Mucosa of stomach (tissue), 1 donor: ENCODE measurements around the gene LIPG.
"Not testable (repeated sequence)": the region's sequence is repeated elsewhere in the genome, so short reads cannot be mapped to it uniquely, and the experiment has no call there.

Source experiments
- H3K27me3 ChIP-seq: one replicate; pipeline ENCODE4 v1.7.0; 2013; ENCODE audit warnings: mild to moderate bottlenecking, low read length; ENCODE audit not compliant: control insufficient read depth, insufficient read depth
- H3K36me3 ChIP-seq: one replicate; pipeline ENCODE4 v1.7.0; 2013; ENCODE audit warnings: low read length; ENCODE audit not compliant: control insufficient read depth, insufficient read depth
- H3K4me1 ChIP-seq: one replicate; pipeline ENCODE4 v1.7.0; 2013; ENCODE audit warnings: mild to moderate bottlenecking, low read length; ENCODE audit not compliant: control insufficient read depth, insufficient read depth
- H3K4me3 ChIP-seq: one replicate; pipeline ENCODE4 v1.7.0; 2013; ENCODE audit warnings: low read length
- H3K9ac ChIP-seq: one replicate; pipeline ENCODE4 v1.7.0; 2013; ENCODE audit warnings: mild to moderate bottlenecking, low read length, moderate library complexity
- H3K9me3 ChIP-seq: one replicate; pipeline ENCODE4 v1.7.0; 2013; ENCODE audit warnings: mild to moderate bottlenecking, low read length, moderate library complexity; ENCODE audit not compliant: control insufficient read depth
- donor health status: Pancreatic carcinoma.

The LIPG gene

GRCh38 chr18:49584394-49584793, 22.5 kb downstream of the LIPG start:
- no peak overlapping the region for H3K9ac ChIP-seq
- H3K27me3 ChIP-seq: no peaks in the 10 kb centered on the region
- H3K36me3 ChIP-seq: no peaks in the 10 kb centered on the region
- no peak overlapping the region for H3K4me3 ChIP-seq
- no peaks in the 10 kb centered on the region for H3K4me1 ChIP-seq
- no peaks in the 10 kb centered on the region for H3K9me3 ChIP-seq

DNA sequence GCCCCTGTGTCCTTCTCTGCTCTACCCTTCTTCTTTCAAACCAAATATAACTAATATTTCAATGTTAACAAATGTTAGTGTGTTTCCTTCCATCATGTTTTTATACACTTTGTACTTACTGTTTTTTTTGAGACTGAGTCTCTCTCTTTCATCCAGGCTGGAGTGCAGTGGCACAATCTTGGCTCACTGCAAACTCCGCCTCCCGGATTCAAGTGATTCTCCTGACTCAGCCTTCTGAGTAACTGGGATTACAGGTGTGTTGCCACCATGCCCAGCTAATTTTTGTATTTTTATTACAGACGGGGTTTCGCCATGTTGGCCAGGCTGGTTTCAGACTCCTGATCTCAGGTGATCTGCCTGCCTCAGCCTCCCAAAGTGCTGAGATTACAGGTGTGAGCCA, 23.1 kb downstream of the LIPG start:
- H3K9me3 ChIP-seq, H3K4me3 ChIP-seq, H3K36me3 ChIP-seq, H3K4me1 ChIP-seq, H3K9ac ChIP-seq, H3K27me3 ChIP-seq: not testable (repeated sequence)

GRCh38 chr18:49585781-49586663, 24.2 kb downstream of the LIPG start:
- Histone ChIP-seq H3K4me1 (no peaks in the 10 kb centered on the region), H3K9ac (no peak overlapping the region), H3K36me3 (no peaks in the 10 kb centered on the region), H3K9me3 (no peaks in the 10 kb centered on the region), H3K27me3 (no peaks in the 10 kb centered on the region), H3K4me3 (no peak overlapping the region)

DNA sequence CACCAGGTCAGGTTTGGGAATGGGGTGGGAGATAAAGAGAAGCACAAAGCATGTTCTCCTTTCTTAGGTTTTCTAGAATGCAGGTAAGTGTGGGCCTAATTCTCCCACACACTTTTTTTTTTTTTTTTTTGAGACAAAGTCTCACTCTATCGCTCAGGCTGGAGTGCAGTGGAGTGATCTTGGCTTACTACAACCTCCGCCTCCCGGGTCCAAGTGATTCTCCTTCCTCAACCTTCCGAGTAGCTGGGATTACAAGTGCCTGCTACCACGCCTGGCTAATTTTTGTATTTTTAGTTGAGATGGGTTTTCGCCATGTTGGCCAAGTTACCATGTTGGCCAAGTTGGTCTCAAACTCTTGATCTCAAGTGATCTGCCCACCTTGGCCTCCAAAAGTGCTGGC, 26.3 kb downstream of the LIPG start:
- no peaks in the 10 kb centered on the region for H3K9me3 ChIP-seq

GRCh38 chr18:49588971-49589370, 27.1 kb downstream of the LIPG start:
- H3K4me1 ChIP-seq: no peaks in the 10 kb centered on the region
- H3K36me3 ChIP-seq: no peaks in the 10 kb centered on the region
- H3K27me3 ChIP-seq: no peaks in the 10 kb centered on the region
- no peak overlapping the region for H3K4me3 ChIP-seq
- no peak overlapping the region for H3K9ac ChIP-seq
- H3K9me3 ChIP-seq: no peaks in the 10 kb centered on the region

More for the DNA sequence above, 26.3 kb downstream of the LIPG start:
- Histone ChIP-seq H3K27me3 (no peaks in the 10 kb centered on the region), H3K4me1 (no peaks in the 10 kb centered on the region), H3K36me3 (no peaks in the 10 kb centered on the region), H3K9ac (no peak overlapping the region), H3K4me3 (no peak overlapping the region)

- Histone ChIP-seq H3K9me3 (no peaks in the 10 kb centered on the region), H3K9ac (no peak overlapping the region)
Observed at GRCh38 chr18:49590608-49591007, 28.8 kb downstream of the LIPG start.

DNA sequence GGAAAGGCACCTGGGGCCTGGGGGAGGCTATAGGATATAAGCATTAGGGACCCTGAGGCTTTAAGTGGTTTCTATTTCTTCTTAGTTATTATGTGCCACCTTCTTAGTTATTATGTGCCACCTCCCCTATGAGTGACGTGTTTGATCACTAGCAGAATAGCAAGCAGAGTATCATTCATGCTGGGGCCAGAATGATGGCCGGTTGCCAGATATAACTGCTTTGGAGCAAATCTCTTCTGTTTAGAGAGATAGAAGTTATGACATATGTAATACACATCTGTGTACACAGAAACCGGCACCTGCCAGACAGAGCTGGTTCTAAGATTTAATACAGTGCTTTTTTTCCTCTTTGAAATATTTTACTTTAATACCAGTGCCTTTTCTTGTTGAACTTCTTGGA, 29.4 kb downstream of the LIPG start:
- Histone ChIP-seq H3K4me1 (no peaks in the 10 kb centered on the region), H3K9ac (no peak overlapping the region), H3K36me3 (no peaks in the 10 kb centered on the region), H3K27me3 (no peaks in the 10 kb centered on the region), H3K4me3 (no peak overlapping the region), H3K9me3 (no peaks in the 10 kb centered on the region)

More at GRCh38 chr18:49590608-49591007, 28.8 kb downstream of the LIPG start:
- Histone ChIP-seq H3K4me1 (no peaks in the 10 kb centered on the region), H3K27me3 (no peaks in the 10 kb centered on the region), H3K36me3 (no peaks in the 10 kb centered on the region), H3K4me3 (no peak overlapping the region)

- H3K9me3 ChIP-seq: no peaks in the 10 kb centered on the region
- H3K36me3 ChIP-seq: no peaks in the 10 kb centered on the region
- no peaks in the 10 kb centered on the region for H3K27me3 ChIP-seq
- H3K9ac ChIP-seq: no peak overlapping the region
- no peak overlapping the region for H3K4me3 ChIP-seq
- no peaks in the 10 kb centered on the region for H3K4me1 ChIP-seq
Observed at GRCh38 chr18:49591775-49592174, 29.9 kb downstream of the LIPG start.

DNA sequence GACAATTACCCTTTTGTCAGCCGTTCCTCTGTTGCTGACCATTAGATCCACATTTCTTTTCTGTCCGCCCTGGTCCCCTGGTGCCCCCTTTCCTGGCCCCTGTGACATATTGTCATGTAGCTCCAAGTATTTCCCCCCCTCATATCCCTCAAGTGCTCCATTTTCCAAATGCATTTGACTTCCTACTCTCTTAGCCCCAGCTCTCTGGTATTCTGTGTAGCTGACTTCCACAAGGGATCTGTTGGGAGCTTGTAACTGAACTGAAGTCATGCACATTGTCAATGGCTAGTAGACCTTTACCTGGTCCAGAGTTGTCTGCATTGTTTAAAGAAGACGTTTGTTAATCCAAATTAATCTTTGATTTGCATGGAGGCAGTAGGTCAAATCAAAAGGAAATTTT, 34.8 kb downstream of the LIPG start:
- H3K4me3 ChIP-seq: no peak overlapping the region
- H3K36me3 ChIP-seq: no peaks in the 10 kb centered on the region
- H3K4me1 ChIP-seq: no peaks in the 10 kb centered on the region
- H3K9me3 ChIP-seq: no peaks in the 10 kb centered on the region
- no peak overlapping the region for H3K9ac ChIP-seq
- H3K27me3 ChIP-seq: no peaks in the 10 kb centered on the region

- Histone ChIP-seq H3K4me1 (no peaks in the 10 kb centered on the region), H3K4me3 (no peak overlapping the region), H3K9me3 (no peaks in the 10 kb centered on the region), H3K27me3 (no peaks in the 10 kb centered on the region), H3K36me3 (no peaks in the 10 kb centered on the region), H3K9ac (no peak overlapping the region)
Observed at GRCh38 chr18:49597157-49597931, 35.5 kb downstream of the LIPG start.

DNA sequence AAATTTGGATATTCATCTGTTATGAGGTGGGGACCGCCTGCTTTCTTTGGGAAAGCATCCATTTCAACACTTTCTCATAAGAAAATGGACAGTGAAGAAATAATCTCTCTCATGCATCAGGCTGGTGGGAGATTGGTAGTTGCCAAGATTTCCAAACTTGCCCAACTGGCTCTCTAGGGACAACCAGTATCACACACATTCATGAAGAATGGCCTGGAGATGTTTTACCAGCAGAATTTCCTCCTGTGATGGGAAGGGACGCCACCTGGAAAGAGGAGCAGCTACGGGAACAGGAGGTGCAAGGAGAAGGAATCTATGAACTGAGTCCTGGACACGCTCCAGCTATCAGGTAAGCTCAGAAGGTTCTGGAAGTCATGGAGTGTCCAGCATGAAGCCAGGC, 39.4 kb downstream of the LIPG start:
- Histone ChIP-seq H3K4me3 (no peak overlapping the region), H3K27me3 (no peaks in the 10 kb centered on the region), H3K36me3 (no peaks in the 10 kb centered on the region), H3K9ac (no peak overlapping the region), H3K9me3 (peaks cover 5% of the 10 kb centered on the region), H3K4me1 (no peaks in the 10 kb centered on the region)
